Omental fat pad (tissue), 4 donors: Measurements from ENCODE around the gene SLC36A3. TPM values are rescaled to one million over a fixed set of nuclear protein-coding genes. Genes with fewer than 3 reads are reported as not detected.

Source experiments
- ATAC-seq: fragments of 150-250 bp; one replicate; pipeline ENCODE4 v1.9.1; 2016; ENCODE audit warnings: mild to moderate bottlenecking, moderate library complexity; ENCODE audit not compliant: low FRiP score
- DNase-seq: peaks from one replicate; pipeline ENCODE4 v3.0.0-alpha.2; 2019; ENCODE audit warnings: low spot score
- CTCF ChIP-seq, 3 donors: fragments of 450-650 bp; IDR thresholded peaks; one replicate each; pipeline ENCODE4 v1.5.1; 2016 to 2017; ENCODE audit warnings: antibody characterized with exemption in 3 of 3, mild to moderate bottlenecking in 3 of 3, moderate library complexity in 2 of 3
- total RNA-seq, 4 donors: library from RNA; depleted of rRNA; stranded (reverse); fragments of >200 nt; gene quantifications; one replicate each; pipeline ENCODE4 v1.1.0, GENCODE V29; 2016

SLC36A3 gene
- total RNA-seq, 4 donors from 2014 or later = not detected

GRCh38 chr5:151231359-151231758, 72.2 kb downstream of the SLC36A3 start:
- ATAC-seq (no peak), DNase-seq (no peak)
- no peak for TF ChIP-seq CTCF (IDR thresholded peaks at IDR 0.05)

DNA sequence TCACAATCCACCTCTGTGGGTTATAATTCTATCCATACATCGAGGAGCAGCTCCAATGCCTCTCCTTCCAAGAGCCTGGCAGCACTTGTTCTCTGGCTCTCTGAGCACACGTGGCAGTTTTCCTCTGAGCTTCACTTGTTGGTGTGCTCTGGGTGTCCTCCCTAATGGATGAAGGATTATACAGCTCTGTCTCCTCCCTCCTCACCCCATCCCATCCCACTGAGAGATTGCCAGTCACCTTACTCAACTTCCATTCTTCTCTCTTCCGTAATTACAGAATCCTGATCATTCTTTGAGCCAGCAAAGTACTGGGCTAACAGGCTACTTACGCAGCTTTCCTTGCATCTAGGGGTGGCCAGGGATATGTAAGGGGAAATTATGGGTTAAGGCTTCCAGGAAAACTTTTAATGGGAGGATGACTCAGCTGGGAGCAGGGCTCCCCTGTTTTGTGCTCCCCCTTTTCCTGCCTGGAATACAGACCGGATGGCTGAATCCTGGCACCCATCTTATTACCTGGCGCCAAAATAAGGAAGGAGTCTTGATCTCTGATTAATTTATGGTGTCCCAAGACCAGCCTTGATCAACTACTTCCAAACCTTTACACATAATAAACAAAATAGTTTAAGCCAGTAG, 73.4 kb downstream of the SLC36A3 start:
- no peak for TF ChIP-seq CTCF (IDR thresholded peaks at IDR 0.05)
- ATAC-seq (peak; percentile 79), DNase-seq (no peak)

GRCh38 chr5:151228986-151229385, 74.6 kb downstream of the SLC36A3 start:
- no peak for TF ChIP-seq CTCF (IDR thresholded peaks at IDR 0.05)
- peak; percentile 33 for ATAC-seq
- DNase-seq = no peak

- no peak for DNase-seq
- ATAC-seq = no peak
- TF ChIP-seq CTCF (IDR thresholded peaks at IDR 0.05) = no peak
These were observed 75.6 kb downstream of the SLC36A3 start for GRCh38 chr5:151227918-151228447.

Other genes with a start within 250 kb of the SLC36A3 start
- 100 to 1,000 TPM in 3 of 4 donors, 10 to 100 TPM in 1; 96.7 to 189 (median 149) TPM for gene TNIP1, start 222.7 kb downstream of the SLC36A3 start, total RNA-seq
- 100 to 1,000 TPM; 216 to 505 (median 379) TPM for gene ANXA6, start 146.0 kb downstream of the SLC36A3 start, total RNA-seq
- 100 to 1,000 TPM; 118 to 287 (median 228) TPM for gene CCDC69, start 79.7 kb downstream of the SLC36A3 start, total RNA-seq
- 10 to 100 TPM; 26.6 to 62.6 (median 27.9) TPM for gene GM2A, start 50.6 kb downstream of the SLC36A3 start, total RNA-seq
- gene SLC36A2, start 43.8 kb upstream of the SLC36A3 start, total RNA-seq = under 1 TPM in 1 of 4 donors, not detected in 3; 0.47 TPM
- 10 to 100 TPM; 10.0 to 20.3 (median 17.1) TPM for gene SLC36A1, start 143.8 kb upstream of the SLC36A3 start, total RNA-seq